ENCODE results near the gene OSBPL2. TPM values are rescaled to one million over a fixed set of nuclear protein-coding genes. Genes with fewer than 3 reads are reported as not detected.

Gene OSBPL2
- total and polyA plus RNA-seq, 2 donors (not counting 1 experiment from before 2014, with no cell fraction given): 28.1 to 74.3 TPM

DNA sequence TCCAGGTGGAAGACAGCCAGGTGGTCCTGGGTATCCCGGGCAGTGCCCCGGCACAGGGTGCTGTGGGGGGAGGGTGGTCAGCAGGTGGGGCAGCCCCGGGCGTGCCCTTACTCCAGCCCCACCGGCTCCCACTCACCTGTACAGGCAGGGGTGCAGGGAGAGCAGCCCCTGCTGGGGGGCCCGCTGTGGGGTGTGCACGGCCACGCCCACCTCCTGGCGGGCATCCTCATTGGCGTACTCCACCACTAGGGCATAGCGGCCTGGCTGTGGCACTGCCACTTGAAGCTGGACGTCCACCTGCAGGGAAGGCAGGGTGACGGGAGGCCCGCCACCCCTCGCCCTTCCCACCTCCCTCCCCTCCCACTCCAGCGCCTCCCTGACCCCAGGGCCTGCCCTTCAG, 94.1 kb downstream of the OSBPL2 start:
- H3K27ac Mint-ChIP-seq: no peak overlapping the region
- Histone ChIP-seq H3K4me2 (replicated peaks; ENCODE audit: low read depth, low read length, poor library complexity, severe bottlenecking) (no peak overlapping the region), H3K9ac (ENCODE audit: low read length) (no peak overlapping the region), H3K27me3 (replicated peaks in 1 of 4; ENCODE audit: control extremely low read depth in 1 of 4, control insufficient read depth in 3 of 4, insufficient read depth in 4 of 4, low read length in 3 of 4) (no peaks in the 10 kb centered on the region), H3K4me3 (ENCODE audit: control extremely low read depth in 1 of 5, extremely low read depth in 1 of 5, insufficient read depth in 1 of 5, low read depth in 2 of 5, low read length in 4 of 5) (no peak overlapping the region), H3K9me3 (ENCODE audit: control extremely low read depth in 1 of 3, control insufficient read depth in 2 of 3, insufficient read depth in 1 of 3, low read length in 2 of 3) (peaks cover 0 to 5% (median 0%) of the 10 kb centered on the region in 3 donors), H4K20me1 (ENCODE audit: control insufficient read depth, insufficient read depth, low read length, poor library complexity, severe bottlenecking) (no peaks in the 10 kb centered on the region), H3K79me2 (ENCODE audit: control insufficient read depth, insufficient read depth, low read length) (no peaks in the 10 kb centered on the region), H3K36me3 (replicated peaks in 1 of 2; ENCODE audit: control extremely low read depth in 1 of 2, control insufficient read depth in 1 of 2, extremely low read depth in 1 of 2, insufficient read depth in 2 of 2, low read length in 1 of 2) (peaks cover 0 to 55% of the 10 kb centered on the region in 2 experiments), H3K4me1 (ENCODE audit: control insufficient read depth in 2 of 2, insufficient read depth in 2 of 2, low read length in 2 of 2) (peaks cover 24 to 28% of the 10 kb centered on the region in 2 donors), H3K27ac (ENCODE audit: low read length in 2 of 2) (no peak overlapping the region), H2AFZ (ENCODE audit: insufficient read depth, low read depth, low read length, poor library complexity, severe bottlenecking) (no peak overlapping the region)
- no peak overlapping the region for H3K4me3 Mint-ChIP-seq
- ATAC-seq (ENCODE audit: low read depth) (no peak), DNase-seq (no peak)
- TF ChIP-seq CTCF (IDR thresholded peaks at IDR 0.05): no peak
- TF ChIP-seq EZH2 (IDR thresholded peaks at IDR 0.05; ENCODE audit: borderline replicate concordance, insufficient read depth, low read depth, low read length, poor library complexity, severe bottlenecking): no peak
- intact Hi-C loops (cut with micrococcal nuclease): no loop called here
- WGBS (ENCODE audit: insufficient coverage): 80% methylated on average over 12 of the region's 16 CpGs
- POLR2A ChIA-PET: interaction anchor here (0.7 kb wide), 2 partner anchors 11 to 21 kb away, joined by 3 to 4 read pairs; no protein-coding TSS in a partner anchor
- peaks cover 20% of the 10 kb centered on the region for H3K4me1 Mint-ChIP-seq
- CTCF ChIA-PET: no interaction called here
- no peaks in the 10 kb centered on the region for H3K27me3 Mint-ChIP-seq
- H3K9me3 Mint-ChIP-seq (ENCODE audit: insufficient read depth): peaks cover 3% of the 10 kb centered on the region

GRCh38 chr20:62332989-62333819, 94.9 kb downstream of the OSBPL2 start:
- no peaks in the 10 kb centered on the region for H3K27me3 ChIP-seq (replicated peaks in 1 of 4; ENCODE audit: control extremely low read depth in 1 of 4, control insufficient read depth in 3 of 4, insufficient read depth in 4 of 4, low read length in 3 of 4)
- intact Hi-C loops (cut with micrococcal nuclease): no loop called here
- no peak overlapping the region for H3K4me3 Mint-ChIP-seq

More at GRCh38 chr20:62332989-62333819, 94.9 kb downstream of the OSBPL2 start:
- CTCF ChIA-PET: no interaction called here
- Histone ChIP-seq H4K20me1 (ENCODE audit: control insufficient read depth, insufficient read depth, low read length, poor library complexity, severe bottlenecking) (no peaks in the 10 kb centered on the region), H3K4me3 (ENCODE audit: control extremely low read depth in 1 of 5, extremely low read depth in 1 of 5, insufficient read depth in 1 of 5, low read depth in 2 of 5, low read length in 4 of 5) (no peak overlapping the region), H3K9ac (ENCODE audit: low read length) (no peak overlapping the region), H3K4me1 (ENCODE audit: control insufficient read depth in 2 of 2, insufficient read depth in 2 of 2, low read length in 2 of 2) (peaks cover 32 to 36% of the 10 kb centered on the region in 2 donors), H3K9me3 (ENCODE audit: control extremely low read depth in 1 of 3, control insufficient read depth in 2 of 3, insufficient read depth in 1 of 3, low read length in 2 of 3) (peaks cover 0 to 13% (median 0%) of the 10 kb centered on the region in 3 donors), H3K36me3 (replicated peaks in 1 of 2; ENCODE audit: control extremely low read depth in 1 of 2, control insufficient read depth in 1 of 2, extremely low read depth in 1 of 2, insufficient read depth in 2 of 2, low read length in 1 of 2) (peaks cover 0 to 48% of the 10 kb centered on the region in 2 experiments), H3K27ac (ENCODE audit: low read length in 2 of 2) (no peak overlapping the region), H3K79me2 (ENCODE audit: control insufficient read depth, insufficient read depth, low read length) (no peaks in the 10 kb centered on the region), H2AFZ (ENCODE audit: insufficient read depth, low read depth, low read length, poor library complexity, severe bottlenecking) (no peak overlapping the region), H3K4me2 (replicated peaks; ENCODE audit: low read depth, low read length, poor library complexity, severe bottlenecking) (no peak overlapping the region)
- DNase-seq (no peak), ATAC-seq (ENCODE audit: low read depth) (no peak)
- Mint-ChIP-seq H3K27me3 (no peaks in the 10 kb centered on the region), H3K27ac (no peak overlapping the region), H3K9me3 (ENCODE audit: insufficient read depth) (peaks cover 3% of the 10 kb centered on the region), H3K4me1 (peaks cover 28% of the 10 kb centered on the region)
- TF ChIP-seq EZH2 (IDR thresholded peaks at IDR 0.05; ENCODE audit: borderline replicate concordance, insufficient read depth, low read depth, low read length, poor library complexity, severe bottlenecking) (no peak), CTCF (IDR thresholded peaks at IDR 0.05) (no peak)
- POLR2A ChIA-PET: no interaction called here
- 95% methylated on average over 29 of the region's 34 CpGs for WGBS (ENCODE audit: insufficient coverage)
